PFSK-1 (cell line): Measurements from ENCODE around the gene KIF13A.

Experiments
- FOXP2 ChIP-seq: optimal IDR thresholded peaks from 2 replicates; pipeline ENCODE3; 2011; ENCODE audit warnings: borderline replicate concordance, control low read depth, inconsistent platforms; ENCODE audit not compliant: insufficient read depth; ENCODE audit errors: extremely low read length, extremely low read depth
- POLR2AphosphoS5 ChIP-seq: IDR thresholded peaks from 2 replicates; pipeline ENCODE4 v1.6.1; 2012; ENCODE audit warnings: low read depth, mild to moderate bottlenecking, control low read depth, low read length, moderate library complexity
- SIN3A ChIP-seq: IDR thresholded peaks from 2 replicates; pipeline ENCODE4 v1.6.1; 2012; ENCODE audit warnings: mild to moderate bottlenecking, low read length, moderate library complexity, borderline replicate concordance; ENCODE audit not compliant: insufficient read depth
- TAF1 ChIP-seq: IDR thresholded peaks from 2 replicates; pipeline ENCODE4 v1.6.1; 2012; ENCODE audit warnings: low read length, control low read depth, borderline replicate concordance; ENCODE audit not compliant: insufficient read depth
- TF ChIP-seq, protein P1 (sequence below), 2 experiments: IDR thresholded peaks; 2 replicates each; pipeline versions ENCODE4 v1.6.1 to v1.8.0; 2011 to 2012; ENCODE audit warnings: low read depth in 2 of 2, low read length in 2 of 2, control low read depth in 1 of 2, inconsistent platforms in 1 of 2, mild to moderate bottlenecking in 1 of 2, moderate library complexity in 1 of 2; ENCODE audit not compliant: insufficient read depth in 1 of 2

DNA sequence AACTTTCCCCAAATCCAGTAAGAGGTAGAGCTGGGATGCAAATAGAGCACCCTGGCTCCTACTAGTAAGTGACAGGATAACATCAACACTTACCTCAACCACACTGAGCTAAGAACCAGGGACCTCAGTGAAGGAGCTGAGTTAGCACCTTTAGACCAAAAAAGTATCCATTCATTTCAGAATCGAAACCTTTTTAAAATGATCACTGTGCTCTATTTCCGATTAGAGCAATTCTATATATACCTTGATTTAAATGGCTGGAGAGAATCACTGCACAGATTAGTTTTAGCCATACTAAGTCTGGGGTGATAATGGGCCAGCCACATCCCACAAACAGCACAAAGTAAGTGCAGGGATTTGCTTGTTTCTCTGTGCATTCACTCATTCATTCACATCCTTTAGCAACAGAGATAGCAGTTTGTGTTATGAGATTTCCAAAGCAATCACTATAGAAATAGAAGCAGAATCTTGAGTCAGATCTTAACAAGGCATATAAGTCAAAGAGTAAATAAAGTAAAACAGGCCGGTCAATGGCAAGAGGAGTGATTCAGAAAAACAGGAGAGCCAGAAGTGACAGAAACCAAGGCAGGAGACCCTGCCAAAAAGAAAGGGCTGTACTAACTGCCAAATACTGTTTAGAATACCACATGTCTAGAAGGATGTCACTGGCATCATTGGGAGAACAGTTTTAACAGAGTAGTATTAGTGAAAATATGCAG lies 136.3 kb downstream of the KIF13A start:
- TF ChIP-seq TAF1, result no peak
- TF ChIP-seq, protein P1, sequence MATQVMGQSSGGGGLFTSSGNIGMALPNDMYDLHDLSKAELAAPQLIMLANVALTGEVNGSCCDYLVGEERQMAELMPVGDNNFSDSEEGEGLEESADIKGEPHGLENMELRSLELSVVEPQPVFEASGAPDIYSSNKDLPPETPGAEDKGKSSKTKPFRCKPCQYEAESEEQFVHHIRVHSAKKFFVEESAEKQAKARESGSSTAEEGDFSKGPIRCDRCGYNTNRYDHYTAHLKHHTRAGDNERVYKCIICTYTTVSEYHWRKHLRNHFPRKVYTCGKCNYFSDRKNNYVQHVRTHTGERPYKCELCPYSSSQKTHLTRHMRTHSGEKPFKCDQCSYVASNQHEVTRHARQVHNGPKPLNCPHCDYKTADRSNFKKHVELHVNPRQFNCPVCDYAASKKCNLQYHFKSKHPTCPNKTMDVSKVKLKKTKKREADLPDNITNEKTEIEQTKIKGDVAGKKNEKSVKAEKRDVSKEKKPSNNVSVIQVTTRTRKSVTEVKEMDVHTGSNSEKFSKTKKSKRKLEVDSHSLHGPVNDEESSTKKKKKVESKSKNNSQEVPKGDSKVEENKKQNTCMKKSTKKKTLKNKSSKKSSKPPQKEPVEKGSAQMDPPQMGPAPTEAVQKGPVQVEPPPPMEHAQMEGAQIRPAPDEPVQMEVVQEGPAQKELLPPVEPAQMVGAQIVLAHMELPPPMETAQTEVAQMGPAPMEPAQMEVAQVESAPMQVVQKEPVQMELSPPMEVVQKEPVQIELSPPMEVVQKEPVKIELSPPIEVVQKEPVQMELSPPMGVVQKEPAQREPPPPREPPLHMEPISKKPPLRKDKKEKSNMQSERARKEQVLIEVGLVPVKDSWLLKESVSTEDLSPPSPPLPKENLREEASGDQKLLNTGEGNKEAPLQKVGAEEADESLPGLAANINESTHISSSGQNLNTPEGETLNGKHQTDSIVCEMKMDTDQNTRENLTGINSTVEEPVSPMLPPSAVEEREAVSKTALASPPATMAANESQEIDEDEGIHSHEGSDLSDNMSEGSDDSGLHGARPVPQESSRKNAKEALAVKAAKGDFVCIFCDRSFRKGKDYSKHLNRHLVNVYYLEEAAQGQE (IDR thresholded peaks at IDR 0.05; ENCODE audit: insufficient read depth in 1 of 2, low read depth in 2 of 2, low read length in 2 of 2), result no peak
- TF ChIP-seq POLR2AphosphoS5, result no peak
- TF ChIP-seq SIN3A, result no peak
- no peak for TF ChIP-seq FOXP2
